ENCODE results near the gene NPM1.

DNA sequence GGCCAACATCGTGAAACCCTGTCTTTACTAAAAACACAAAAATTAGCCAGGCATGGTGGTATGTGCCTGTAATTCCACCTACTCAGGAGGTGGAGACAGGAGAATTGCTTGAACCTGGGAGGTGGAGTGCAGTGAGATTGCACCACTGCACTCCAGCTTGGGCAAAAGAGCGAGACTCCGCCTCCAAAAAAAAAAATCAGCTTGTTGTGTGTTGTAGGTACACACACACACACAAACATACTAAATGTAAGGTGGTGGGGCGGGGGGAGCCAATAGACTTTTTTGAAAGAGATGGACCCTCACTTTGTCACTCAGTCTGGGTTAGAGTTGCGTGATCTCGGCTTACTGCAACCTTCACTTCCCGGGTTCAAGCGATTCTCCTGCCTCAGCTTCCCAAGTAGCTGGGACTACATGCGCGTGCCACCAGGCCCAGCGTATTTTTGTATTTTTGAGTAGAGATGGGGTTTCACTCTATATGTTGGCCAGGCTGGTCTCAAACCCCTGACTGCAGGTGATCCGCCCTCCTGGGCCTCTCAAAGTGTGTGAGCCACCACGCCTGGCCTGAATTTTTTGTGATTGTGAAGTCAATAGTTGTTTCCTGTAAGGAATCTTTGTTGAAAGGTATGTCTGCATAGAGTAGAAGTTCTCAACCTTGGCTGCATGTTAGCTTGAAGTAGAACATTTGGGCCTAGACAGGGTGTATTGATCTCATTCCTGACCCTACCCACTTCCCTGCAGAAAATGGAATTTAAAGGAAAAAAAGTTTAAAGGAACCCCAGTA lies 13.7 kb downstream of the NPM1 start:
- TF ChIP-seq CTCF (IDR thresholded peaks at IDR 0.05) (no peak), POLR2A (IDR thresholded peaks at IDR 0.05) (no peak)
